Measurements from ENCODE around the gene NFS1. TPM values are rescaled to one million over a fixed set of nuclear protein-coding genes. Genes with fewer than 3 reads are reported as not detected.
A peak's percentile ranks its signal among the peaks of the same experiment; 100 is the strongest.
"Not testable (repeated sequence)": the region's sequence is repeated elsewhere in the genome, so short reads cannot be mapped to it uniquely, and the experiment has no call there.

NFS1 gene
- polyA plus RNA-seq, 2 of the 4 experiments (the other 2 are of a cell fraction): 44.0 to 50.5 TPM

DNA sequence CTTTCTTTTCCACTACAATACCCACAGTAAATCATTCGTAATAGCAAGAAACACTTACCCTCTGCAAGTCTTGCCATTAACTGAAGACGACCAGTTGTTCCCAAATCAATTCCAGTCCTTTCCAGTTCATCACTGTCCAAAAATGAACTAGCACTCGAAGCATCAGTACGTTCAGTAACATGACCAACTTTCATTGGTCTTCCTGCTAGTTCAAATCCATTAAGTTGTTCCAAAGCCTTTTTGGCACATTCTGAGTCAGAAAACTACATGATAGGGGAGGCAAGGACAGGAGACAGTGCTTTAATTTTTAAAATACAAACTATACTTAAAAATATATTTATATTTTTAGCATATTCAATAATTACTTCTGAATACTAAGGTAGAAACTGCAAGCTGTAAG, 15.0 kb upstream of the NFS1 start:
- no peak for TF ChIP-seq PHF8 (IDR thresholded peaks at IDR 0.05; ENCODE audit: borderline replicate concordance, low read depth)
- no peak for TF ChIP-seq FOSL2 (IDR thresholded peaks at IDR 0.05)
- no peak for TF ChIP-seq FOSL2 (CRISPR knock-in tag; IDR thresholded peaks at IDR 0.05)
- TF ChIP-seq, protein P1, sequence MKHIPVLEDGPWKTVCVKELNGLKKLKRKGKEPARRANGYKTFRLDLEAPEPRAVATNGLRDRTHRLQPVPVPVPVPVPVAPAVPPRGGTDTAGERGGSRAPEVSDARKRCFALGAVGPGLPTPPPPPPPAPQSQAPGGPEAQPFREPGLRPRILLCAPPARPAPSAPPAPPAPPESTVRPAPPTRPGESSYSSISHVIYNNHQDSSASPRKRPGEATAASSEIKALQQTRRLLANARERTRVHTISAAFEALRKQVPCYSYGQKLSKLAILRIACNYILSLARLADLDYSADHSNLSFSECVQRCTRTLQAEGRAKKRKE (CRISPR knock-in tag; IDR thresholded peaks at IDR 0.05; ENCODE audit: low read depth): no peak
- TF ChIP-seq, protein P2, sequence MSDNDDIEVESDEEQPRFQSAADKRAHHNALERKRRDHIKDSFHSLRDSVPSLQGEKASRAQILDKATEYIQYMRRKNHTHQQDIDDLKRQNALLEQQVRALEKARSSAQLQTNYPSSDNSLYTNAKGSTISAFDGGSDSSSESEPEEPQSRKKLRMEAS (IDR thresholded peaks at IDR 0.05): no peak
- TF ChIP-seq HEYL (CRISPR knock-in tag; IDR thresholded peaks at IDR 0.05): no peak

GRCh38 chr20:35713120-35713519, 14.0 kb upstream of the NFS1 start:
- H3K4me2 ChIP-seq; CTCF ChIA-PET; ATAC-seq; H3K9me3 ChIP-seq; POLR2A ChIA-PET; H3K4me3 ChIP-seq; FAIRE-seq; DNase-seq (ENCODE audit: low read depth in 1 of 2, low spot score in 1 of 2); H3K27ac ChIP-seq: not testable (repeated sequence)
- peak in 1 of 2 experiments; percentile 46; a peak in 2 of 4 replicates for TF ChIP-seq CEBPB (IDR thresholded peaks at IDR 0.05)
- peaks cover 20% of the 10 kb centered on the region; the same call in 1 of the 3 replicates for H3K4me1 ChIP-seq
- 89% methylated on average over 9 of the region's 9 CpGs for WGBS (ENCODE audit: missing lambda C conversion rate)

More for the DNA sequence above, 15.0 kb upstream of the NFS1 start:
- CTCF ChIA-PET: interaction anchor here (1.3 kb wide), 2 partner anchors 9 to 13 kb away, joined by 3 to 5 read pairs; no protein-coding TSS in a partner anchor
- Histone ChIP-seq H3K9me3 (no peaks in the 10 kb centered on the region), H3K27ac (no peak overlapping the region), H3K4me2 (no peak overlapping the region), H3K4me3 (no peak overlapping the region), H3K4me1 (peaks cover 20% of the 10 kb centered on the region; the same call in 1 of the 3 replicates)
- ATAC-seq (no peak), DNase-seq (ENCODE audit: low read depth in 1 of 2, low spot score in 1 of 2) (no peak), FAIRE-seq (no peak)
- 86% methylated on average over 4 of the region's 4 CpGs for WGBS (ENCODE audit: missing lambda C conversion rate)
- POLR2A ChIA-PET: interaction anchor here (0.7 to 1.0 kb wide), 2 partner anchors 9 to 142 kb away, joined by 3 to 13 read pairs; no protein-coding TSS in a partner anchor

DNA sequence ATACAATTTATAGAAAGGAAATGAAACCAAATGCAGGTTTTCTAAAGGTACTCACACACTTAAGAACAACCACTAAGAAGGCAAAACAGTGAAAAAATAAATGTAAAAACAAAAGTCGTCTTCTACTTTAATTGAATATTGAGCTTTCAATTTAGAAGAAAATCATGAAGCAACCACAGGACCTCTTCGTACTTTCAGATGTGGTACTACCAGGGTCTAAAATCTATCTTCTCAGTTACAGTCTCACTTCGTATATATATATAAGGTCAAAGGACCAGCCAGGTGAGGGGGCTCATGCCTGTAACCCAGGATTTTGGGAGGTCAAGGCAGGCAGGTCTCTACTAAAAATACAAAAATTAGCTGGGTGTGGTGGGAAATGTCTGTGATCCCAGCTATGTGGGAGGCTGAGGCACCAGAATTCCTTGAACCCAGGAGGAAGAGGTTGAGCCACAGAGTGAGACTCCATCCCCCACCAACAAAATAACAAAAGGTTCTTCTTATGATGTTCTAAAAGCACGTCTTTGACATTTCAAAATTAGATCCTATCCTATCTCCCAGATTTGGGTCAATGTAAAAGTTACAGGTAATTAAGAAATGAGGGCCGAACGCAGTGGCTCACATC, 12.5 kb upstream of the NFS1 start:
- DNase-seq (ENCODE audit: low read depth in 1 of 2, low spot score in 1 of 2) (no peak), ATAC-seq (no peak), FAIRE-seq (no peak)
- Histone ChIP-seq H3K27ac (no peak overlapping the region), H3K9me3 (no peaks in the 10 kb centered on the region), H3K4me2 (no peak overlapping the region), H3K4me1 (peaks cover 20% of the 10 kb centered on the region; the same call in 1 of the 3 replicates), H3K4me3 (no peak overlapping the region)
- ChIA-PET POLR2A (no interaction called here), CTCF (interaction anchor here (0.5 to 3.7 kb wide), 3 partner anchors 8 to 173 kb away, joined by 3 to 15 read pairs (median 3); no protein-coding TSS in a partner anchor)
- 91% methylated on average over 6 of the region's 6 CpGs for WGBS (ENCODE audit: missing lambda C conversion rate)
- no peak for TF ChIP-seq ZFP36 (IDR thresholded peaks at IDR 0.05; ENCODE audit: borderline replicate concordance, partially characterized antibody)
- TF ChIP-seq ESRRA (IDR thresholded peaks at IDR 0.05; ENCODE audit: borderline replicate concordance, low read length): no peak
- no peak for TF ChIP-seq BHLHE40 (IDR thresholded peaks at IDR 0.05; ENCODE audit: low read depth, low read length)
- no peak for TF ChIP-seq RAD21 (conservative IDR thresholded peaks at IDR 0.05 in 1 of 2, IDR thresholded peaks at IDR 0.05 in 1 of 2)
- TF ChIP-seq PBX3 (IDR thresholded peaks at IDR 0.05): no peak
- no peak for TF ChIP-seq RARB (CRISPR knock-in tag; IDR thresholded peaks at IDR 0.05)
- TF ChIP-seq, protein P2 (IDR thresholded peaks at IDR 0.05): no peak
- TF ChIP-seq ZC3H11A (IDR thresholded peaks at IDR 0.05): no peak
- TF ChIP-seq CEBPB (IDR thresholded peaks at IDR 0.05): no peak
- TF ChIP-seq TFCP2L1 (CRISPR knock-in tag; IDR thresholded peaks at IDR 0.05): no peak
- no peak for TF ChIP-seq HEYL (CRISPR knock-in tag; IDR thresholded peaks at IDR 0.05)
- TF ChIP-seq RFX5 (IDR thresholded peaks at IDR 0.05): no peak
- no peak for TF ChIP-seq CBX2 (IDR thresholded peaks at IDR 0.05; ENCODE audit: borderline replicate concordance, low read depth)
- TF ChIP-seq USF2 (IDR thresholded peaks at IDR 0.05): no peak
- no peak for TF ChIP-seq FOSL2 (IDR thresholded peaks at IDR 0.05)
- TF ChIP-seq FOSL2 (CRISPR knock-in tag; IDR thresholded peaks at IDR 0.05): no peak
- no peak for TF ChIP-seq POLR2A (IDR thresholded peaks at IDR 0.05; ENCODE audit: low read length)
- TF ChIP-seq EHMT2 (IDR thresholded peaks at IDR 0.05; ENCODE audit: low read depth): no peak
- no peak for TF ChIP-seq EHF (CRISPR knock-in tag; IDR thresholded peaks at IDR 0.05)
